HEK293 (cell line): Measurements from ENCODE around the gene HSBP1.

Experiments
- BCL11A ChIP-seq: fragments of 450-650 bp; formaldehyde crosslinking; IDR thresholded peaks from 2 replicates; pipeline ENCODE4 v1.5.1; 2016; ENCODE audit warnings: low read depth, missing biosample characterization, missing genetic modification characterization
- GLI4 ChIP-seq: fragments of 450-650 bp; formaldehyde crosslinking; IDR thresholded peaks from 2 replicates; pipeline ENCODE4 v1.5.1; 2016; ENCODE audit warnings: missing biosample characterization, missing genetic modification characterization
- GLIS1 ChIP-seq: fragments of 450-650 bp; formaldehyde crosslinking; IDR thresholded peaks from 2 replicates; pipeline ENCODE4 v1.5.1; 2016; ENCODE audit warnings: missing biosample characterization, missing genetic modification characterization
- KLF1 ChIP-seq: fragments of 450-650 bp; formaldehyde crosslinking; IDR thresholded peaks from 2 replicates; pipeline ENCODE4 v1.5.1; 2016; ENCODE audit warnings: missing biosample characterization, missing genetic modification characterization
- KLF17 ChIP-seq: fragments of 450-650 bp; formaldehyde crosslinking; IDR thresholded peaks from 2 replicates; pipeline ENCODE4 v1.5.1; 2016; ENCODE audit warnings: missing biosample characterization, missing genetic modification characterization
- KLF8 ChIP-seq: fragments of 450-650 bp; formaldehyde crosslinking; IDR thresholded peaks from 2 replicates; pipeline ENCODE4 v1.5.1; 2016; ENCODE audit warnings: missing biosample characterization, missing genetic modification characterization
- MEIS1 ChIP-seq: sonication (generic); formaldehyde crosslinking; IDR thresholded peaks from 2 replicates; pipeline ENCODE4 v1.8.1; 2022; ENCODE audit warnings: missing genetic modification reagents, mild to moderate bottlenecking, borderline replicate concordance
- OVOL3 ChIP-seq: fragments of 450-650 bp; formaldehyde crosslinking; IDR thresholded peaks from 2 replicates; pipeline ENCODE4 v1.5.1; 2016; ENCODE audit warnings: missing biosample characterization, missing genetic modification characterization
- RBAK ChIP-seq: fragments of 450-650 bp; formaldehyde crosslinking; IDR thresholded peaks from 2 replicates; pipeline ENCODE4 v1.5.1; 2016; ENCODE audit warnings: missing biosample characterization, missing genetic modification characterization
- ZBTB20 ChIP-seq: fragments of 450-650 bp; formaldehyde crosslinking; IDR thresholded peaks from 2 replicates; pipeline ENCODE4 v1.5.1; 2016; ENCODE audit warnings: missing biosample characterization, missing genetic modification characterization
- ZBTB6 ChIP-seq: fragments of 450-650 bp; formaldehyde crosslinking; IDR thresholded peaks from 2 replicates; pipeline ENCODE4 v1.5.1; 2017; ENCODE audit warnings: missing biosample characterization, missing genetic modification characterization
- ZBTB7A ChIP-seq: fragments of 450-650 bp; formaldehyde crosslinking; IDR thresholded peaks from 2 replicates; pipeline ENCODE4 v1.5.1; 2016; ENCODE audit warnings: low read depth, missing biosample characterization, missing genetic modification characterization
- ZEB2 ChIP-seq: fragments of 450-650 bp; formaldehyde crosslinking; IDR thresholded peaks from 2 replicates; pipeline ENCODE4 v1.5.1; 2016; ENCODE audit warnings: missing biosample characterization, missing genetic modification characterization
- ZFHX2 ChIP-seq: fragments of 450-650 bp; formaldehyde crosslinking; conservative IDR thresholded peaks from 2 replicates; pipeline ENCODE4 v1.5.1; 2016; ENCODE audit warnings: missing biosample characterization, missing genetic modification characterization
- ZFP3 ChIP-seq: fragments of 450-650 bp; formaldehyde crosslinking; IDR thresholded peaks from 2 replicates; pipeline ENCODE4 v1.5.1; 2016; ENCODE audit warnings: low read depth, missing biosample characterization, missing genetic modification characterization
- ZNF138 ChIP-seq: fragments of 450-650 bp; formaldehyde crosslinking; IDR thresholded peaks from 2 replicates; pipeline ENCODE4 v1.5.1; 2016; ENCODE audit warnings: missing biosample characterization, missing genetic modification characterization, borderline replicate concordance
- ZNF155 ChIP-seq: fragments of 450-650 bp; formaldehyde crosslinking; IDR thresholded peaks from 2 replicates; pipeline ENCODE4 v1.5.1; 2016; ENCODE audit warnings: missing biosample characterization, missing genetic modification characterization
- ZNF354C ChIP-seq: fragments of 450-650 bp; formaldehyde crosslinking; IDR thresholded peaks from 2 replicates; pipeline ENCODE4 v1.5.1; 2016; ENCODE audit warnings: missing biosample characterization, missing genetic modification characterization, low read depth, borderline replicate concordance
- ZNF394 ChIP-seq: fragments of 450-650 bp; formaldehyde crosslinking; IDR thresholded peaks from 2 replicates; pipeline ENCODE4 v1.5.1; 2016; ENCODE audit warnings: missing biosample characterization, missing genetic modification characterization, mild to moderate bottlenecking, moderate library complexity, borderline replicate concordance
- ZNF654 ChIP-seq: fragments of 450-650 bp; formaldehyde crosslinking; IDR thresholded peaks from 2 replicates; pipeline ENCODE4 v1.5.1; 2016; ENCODE audit warnings: low read depth, missing biosample characterization, missing genetic modification characterization
- ZSCAN5A ChIP-seq: fragments of 450-650 bp; formaldehyde crosslinking; IDR thresholded peaks from 2 replicates; pipeline ENCODE4 v1.5.1; 2016; ENCODE audit warnings: missing biosample characterization, missing genetic modification characterization
- TF ChIP-seq, protein P1 (sequence below): fragments of 450-650 bp; formaldehyde crosslinking; IDR thresholded peaks from 2 replicates; pipeline ENCODE4 v1.5.1; 2016; ENCODE audit warnings: missing biosample characterization, missing genetic modification characterization
- TF ChIP-seq, protein P2 (sequence below): fragments of 450-650 bp; formaldehyde crosslinking; conservative IDR thresholded peaks from 2 replicates; pipeline ENCODE4 v1.5.1; 2016; ENCODE audit warnings: low read depth, missing biosample characterization, missing genetic modification characterization

The HSBP1 gene

DNA sequence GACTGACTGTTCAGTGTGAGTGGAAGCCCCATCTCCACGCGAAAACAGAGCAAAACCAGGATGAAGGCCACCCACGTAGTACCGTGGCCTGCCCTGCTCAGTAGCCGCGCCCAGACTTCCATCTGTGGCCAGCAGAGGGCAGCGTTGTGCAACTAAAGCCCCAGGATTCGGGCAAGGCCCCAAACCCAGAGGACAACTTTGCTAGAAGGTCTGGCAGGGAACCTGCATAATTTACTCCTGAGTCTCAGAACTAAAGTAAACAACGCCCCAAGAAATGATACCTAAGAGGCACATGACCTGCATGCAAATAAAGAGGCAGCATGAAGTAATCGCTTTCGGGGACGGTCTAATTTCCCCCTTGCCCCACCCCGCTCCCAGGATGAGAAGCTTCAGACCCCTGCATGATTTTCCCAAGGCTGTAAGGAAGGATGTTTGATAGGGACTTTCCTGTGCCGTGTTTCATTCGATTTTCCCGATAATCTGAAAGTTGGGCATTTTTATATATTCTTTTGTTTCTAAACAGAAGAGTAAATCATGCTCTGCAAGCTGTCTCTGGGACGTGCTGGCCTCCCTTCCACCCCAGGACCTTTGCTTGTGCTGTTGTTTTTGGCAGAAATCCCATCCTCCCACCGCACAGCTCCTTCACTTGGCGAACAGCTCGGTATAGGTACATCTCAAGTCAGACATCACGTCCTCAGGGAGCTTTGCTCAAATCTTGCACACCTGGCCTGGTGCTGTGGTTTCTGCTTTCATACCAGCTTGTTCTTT is 18.6 kb downstream of the HSBP1 start (continued):
- TF ChIP-seq ZNF138 (tag by site-specific recombination) (no peak), ZFHX2 (tag by site-specific recombination) (peak; percentile 34; the same call in 1 of the 2 replicates), KLF1 (tag by site-specific recombination) (peak; percentile 44), ZBTB6 (tag by site-specific recombination) (no peak), GLIS1 (tag by site-specific recombination) (peak; percentile 41), GLI4 (tag by site-specific recombination) (no peak), ZEB2 (no peak), KLF8 (tag by site-specific recombination) (peak; percentile 35; the same call in 1 of the 2 replicates), KLF17 (tag by site-specific recombination) (no peak), ZNF654 (tag by site-specific recombination) (peak; percentile 89), ZBTB7A (tag by site-specific recombination) (no peak), RBAK (tag by site-specific recombination) (no peak), ZBTB20 (tag by site-specific recombination) (peak; percentile 91), ZFP3 (tag by site-specific recombination) (no peak), BCL11A (tag by site-specific recombination) (no peak), ZNF394 (no peak), ZNF354C (tag by site-specific recombination) (no peak), ZSCAN5A (tag by site-specific recombination) (no peak), ZNF155 (tag by site-specific recombination) (no peak), MEIS1 (CRISPR knock-in tag) (no peak), OVOL3 (tag by site-specific recombination) (no peak)
- TF ChIP-seq, protein P1, sequence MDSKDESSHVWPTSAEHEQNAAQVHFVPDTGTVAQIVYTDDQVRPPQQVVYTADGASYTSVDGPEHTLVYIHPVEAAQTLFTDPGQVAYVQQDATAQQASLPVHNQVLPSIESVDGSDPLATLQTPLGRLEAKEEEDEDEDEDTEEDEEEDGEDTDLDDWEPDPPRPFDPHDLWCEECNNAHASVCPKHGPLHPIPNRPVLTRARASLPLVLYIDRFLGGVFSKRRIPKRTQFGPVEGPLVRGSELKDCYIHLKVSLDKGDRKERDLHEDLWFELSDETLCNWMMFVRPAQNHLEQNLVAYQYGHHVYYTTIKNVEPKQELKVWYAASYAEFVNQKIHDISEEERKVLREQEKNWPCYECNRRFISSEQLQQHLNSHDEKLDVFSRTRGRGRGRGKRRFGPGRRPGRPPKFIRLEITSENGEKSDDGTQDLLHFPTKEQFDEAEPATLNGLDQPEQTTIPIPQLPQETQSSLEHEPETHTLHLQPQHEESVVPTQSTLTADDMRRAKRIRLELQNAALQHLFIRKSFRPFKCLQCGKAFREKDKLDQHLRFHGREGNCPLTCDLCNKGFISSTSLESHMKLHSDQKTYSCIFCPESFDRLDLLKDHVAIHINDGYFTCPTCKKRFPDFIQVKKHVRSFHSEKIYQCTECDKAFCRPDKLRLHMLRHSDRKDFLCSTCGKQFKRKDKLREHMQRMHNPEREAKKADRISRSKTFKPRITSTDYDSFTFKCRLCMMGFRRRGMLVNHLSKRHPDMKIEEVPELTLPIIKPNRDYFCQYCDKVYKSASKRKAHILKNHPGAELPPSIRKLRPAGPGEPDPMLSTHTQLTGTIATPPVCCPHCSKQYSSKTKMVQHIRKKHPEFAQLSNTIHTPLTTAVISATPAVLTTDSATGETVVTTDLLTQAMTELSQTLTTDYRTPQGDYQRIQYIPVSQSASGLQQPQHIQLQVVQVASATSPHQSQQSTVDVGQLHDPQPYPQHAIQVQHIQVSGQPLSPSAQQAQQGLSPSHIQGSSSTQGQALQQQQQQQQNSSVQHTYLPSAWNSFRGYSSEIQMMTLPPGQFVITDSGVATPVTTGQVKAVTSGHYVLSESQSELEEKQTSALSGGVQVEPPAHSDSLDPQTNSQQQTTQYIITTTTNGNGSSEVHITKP (tag by site-specific recombination): 0 out of 2 replicates have a peak, but pooled peaks have one; percentile 13
- TF ChIP-seq, protein P2, sequence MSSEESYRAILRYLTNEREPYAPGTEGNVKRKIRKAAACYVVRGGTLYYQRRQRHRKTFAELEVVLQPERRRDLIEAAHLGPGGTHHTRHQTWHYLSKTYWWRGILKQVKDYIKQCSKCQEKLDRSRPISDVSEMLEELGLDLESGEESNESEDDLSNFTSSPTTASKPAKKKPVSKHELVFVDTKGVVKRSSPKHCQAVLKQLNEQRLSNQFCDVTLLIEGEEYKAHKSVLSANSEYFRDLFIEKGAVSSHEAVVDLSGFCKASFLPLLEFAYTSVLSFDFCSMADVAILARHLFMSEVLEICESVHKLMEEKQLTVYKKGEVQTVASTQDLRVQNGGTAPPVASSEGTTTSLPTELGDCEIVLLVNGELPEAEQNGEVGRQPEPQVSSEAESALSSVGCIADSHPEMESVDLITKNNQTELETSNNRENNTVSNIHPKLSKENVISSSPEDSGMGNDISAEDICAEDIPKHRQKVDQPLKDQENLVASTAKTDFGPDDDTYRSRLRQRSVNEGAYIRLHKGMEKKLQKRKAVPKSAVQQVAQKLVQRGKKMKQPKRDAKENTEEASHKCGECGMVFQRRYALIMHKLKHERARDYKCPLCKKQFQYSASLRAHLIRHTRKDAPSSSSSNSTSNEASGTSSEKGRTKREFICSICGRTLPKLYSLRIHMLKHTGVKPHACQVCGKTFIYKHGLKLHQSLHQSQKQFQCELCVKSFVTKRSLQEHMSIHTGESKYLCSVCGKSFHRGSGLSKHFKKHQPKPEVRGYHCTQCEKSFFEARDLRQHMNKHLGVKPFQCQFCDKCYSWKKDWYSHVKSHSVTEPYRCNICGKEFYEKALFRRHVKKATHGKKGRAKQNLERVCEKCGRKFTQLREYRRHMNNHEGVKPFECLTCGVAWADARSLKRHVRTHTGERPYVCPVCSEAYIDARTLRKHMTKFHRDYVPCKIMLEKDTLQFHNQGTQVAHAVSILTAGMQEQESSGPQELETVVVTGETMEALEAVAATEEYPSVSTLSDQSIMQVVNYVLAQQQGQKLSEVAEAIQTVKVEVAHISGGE (tag by site-specific recombination): no peak
